ENCODE results near the gene STPG2.
"Not testable (repeated sequence)": the region's sequence is repeated elsewhere in the genome, so short reads cannot be mapped to it uniquely, and the experiment has no call there.

STPG2 gene

DNA sequence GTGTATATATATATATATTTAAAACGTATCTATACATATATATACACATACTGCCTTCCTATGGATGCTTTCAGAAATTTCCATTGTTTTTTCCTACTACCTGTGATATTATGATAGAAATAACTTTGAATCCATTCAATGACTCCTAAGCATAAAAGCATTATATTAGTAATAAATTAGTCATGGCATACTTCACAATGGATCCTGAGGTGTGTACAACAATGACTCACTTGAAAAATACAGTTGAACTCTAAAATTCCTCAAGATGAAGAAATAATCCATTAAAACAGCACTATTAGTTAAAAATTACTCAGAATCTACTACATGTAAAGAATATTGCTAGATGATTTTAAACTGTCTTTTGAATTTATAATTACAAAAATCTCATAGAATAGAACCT is 201.1 kb downstream of the STPG2 start:
- DNase-seq = no peak

DNA sequence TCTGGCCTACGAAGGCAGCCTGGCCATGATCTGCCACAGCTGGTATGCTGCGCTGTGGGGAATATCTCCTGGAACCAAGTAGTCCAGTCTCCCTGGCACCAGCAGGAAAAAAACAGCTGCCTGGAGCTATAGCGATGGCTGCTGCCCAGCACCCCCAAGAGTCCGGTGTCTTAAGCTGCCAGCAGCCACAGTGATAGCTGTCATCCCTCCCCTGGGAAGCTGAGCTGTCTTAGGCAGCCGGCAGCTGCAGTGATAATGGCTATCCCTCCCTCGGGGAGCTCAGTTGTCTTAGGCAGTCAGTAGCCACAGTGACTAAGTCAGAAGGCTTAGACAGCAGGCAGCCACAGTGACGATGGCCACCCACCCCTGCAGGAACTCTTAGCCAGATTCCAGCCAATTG is 205.1 kb downstream of the STPG2 start:
- no peak for DNase-seq

DNA sequence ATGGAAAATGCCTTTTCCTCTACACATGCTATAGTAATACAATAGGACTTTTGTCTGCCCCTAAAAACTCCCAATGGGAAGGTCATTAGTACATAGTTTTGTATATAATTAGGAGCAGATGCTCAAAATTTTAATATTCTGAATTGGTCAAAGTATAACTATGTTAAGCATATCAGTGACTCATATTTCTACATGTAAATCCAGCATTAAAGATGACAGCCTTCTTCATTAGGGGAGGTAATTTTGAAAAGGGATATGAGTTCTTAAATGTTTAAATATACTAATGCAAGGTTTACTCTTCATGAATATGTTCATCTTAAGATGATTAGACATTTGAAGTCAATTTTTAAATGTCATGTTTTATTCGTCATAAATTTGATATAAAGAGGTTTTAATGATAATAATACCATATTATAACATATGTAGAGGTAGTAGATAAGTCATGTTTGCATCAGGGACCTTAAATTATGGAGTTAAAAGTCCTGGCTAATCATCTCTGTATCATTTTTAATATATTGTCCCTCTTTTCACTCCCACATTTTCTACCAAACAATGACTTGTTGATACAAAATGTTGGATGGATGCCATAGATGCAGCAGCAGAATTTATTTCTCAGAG is 218.8 kb downstream of the STPG2 start:
- DNase-seq = no peak

DNA sequence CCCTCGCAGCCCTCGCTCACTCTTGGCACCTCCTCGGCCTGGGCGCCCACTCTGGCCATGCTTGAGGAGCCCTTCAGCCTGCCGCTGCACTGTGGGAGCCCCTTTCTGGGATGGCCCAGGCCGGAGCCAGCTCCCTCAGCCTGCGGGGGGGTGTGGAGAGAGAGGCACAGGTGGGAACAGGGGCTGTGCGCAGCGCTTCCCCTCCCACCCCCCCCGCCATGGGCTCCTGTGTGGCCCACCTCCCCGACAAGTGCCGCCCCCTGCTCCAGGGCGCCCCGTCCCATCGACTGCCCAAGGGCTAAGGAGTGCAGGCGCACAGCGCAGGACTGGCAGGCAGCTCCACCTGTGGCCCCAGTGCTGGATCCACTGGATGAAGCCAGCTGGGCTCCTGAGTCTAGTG is 220.2 kb downstream of the STPG2 start:
- DNase-seq = no peak

DNA sequence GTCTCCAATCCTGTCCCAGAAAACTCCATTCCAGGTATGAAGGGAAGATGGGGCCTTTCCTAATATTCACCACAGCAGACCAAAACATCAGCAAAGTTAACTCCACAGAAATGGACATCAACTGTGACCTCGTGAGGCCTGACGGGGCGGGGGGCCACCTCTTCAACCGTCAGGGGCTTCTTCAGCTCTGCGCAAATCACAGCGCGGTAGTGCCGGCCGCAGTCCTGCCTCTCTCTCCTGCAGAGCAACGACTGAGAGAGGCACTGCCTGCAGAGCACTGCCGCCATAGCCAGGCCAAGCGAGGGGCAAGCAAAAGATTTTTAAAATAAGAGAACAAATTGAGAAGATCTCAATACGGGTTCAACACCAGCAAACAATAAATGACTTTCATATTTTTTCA is 226.2 kb downstream of the STPG2 start:
- DNase-seq = no peak

DNA sequence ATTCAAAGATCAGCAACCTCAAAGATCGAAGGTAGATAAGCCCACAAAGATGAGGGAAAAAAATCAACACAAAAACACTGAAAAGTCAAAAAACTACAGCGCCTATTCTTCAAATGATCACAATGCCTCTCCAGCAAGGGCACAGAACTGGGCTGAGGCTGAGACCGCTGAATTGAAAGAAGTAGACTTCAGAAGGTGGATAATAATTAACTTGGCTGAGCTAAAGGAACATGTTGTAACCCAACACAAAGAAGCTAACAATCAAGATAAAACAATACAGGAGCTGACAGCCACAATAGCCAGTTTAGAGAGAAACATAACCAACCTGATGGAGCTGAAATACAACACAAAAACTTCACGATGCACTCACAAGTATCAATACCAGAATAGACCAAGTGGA is 231.1 kb downstream of the STPG2 start:
- DNase-seq = no peak

DNA sequence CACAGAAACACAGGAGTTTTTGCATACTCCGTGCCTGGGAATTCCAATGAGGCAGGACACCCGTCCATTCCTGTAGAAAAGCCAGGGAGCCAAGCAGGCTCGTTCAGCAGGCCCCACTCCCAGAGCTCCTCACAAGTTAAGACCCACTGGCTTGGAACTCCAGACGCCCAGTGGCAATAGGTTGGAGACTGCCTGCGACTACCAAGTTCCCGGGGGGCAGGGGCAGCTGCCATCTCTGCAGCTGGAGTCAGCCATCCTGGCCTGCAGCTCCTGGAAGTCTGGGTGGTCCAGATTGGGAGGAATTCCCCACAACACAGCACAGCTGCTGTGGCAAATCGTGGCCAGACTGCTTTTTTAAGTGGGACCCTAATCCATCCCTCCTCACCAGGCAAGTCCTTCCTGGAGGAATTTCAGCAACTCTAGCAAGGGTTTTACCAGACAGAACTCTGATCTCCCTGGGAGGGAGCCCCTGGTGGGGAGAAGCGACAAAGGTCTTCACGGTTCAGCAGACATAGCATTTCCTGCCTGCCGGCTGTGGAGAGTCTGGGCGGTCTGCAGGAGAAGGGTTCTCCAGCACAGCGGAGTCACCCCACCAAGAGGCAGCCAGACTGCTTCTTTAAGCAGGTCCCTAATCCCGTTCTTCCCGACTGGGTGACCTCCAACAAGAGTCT is 231.9 kb downstream of the STPG2 start:
- no peak for DNase-seq

DNA sequence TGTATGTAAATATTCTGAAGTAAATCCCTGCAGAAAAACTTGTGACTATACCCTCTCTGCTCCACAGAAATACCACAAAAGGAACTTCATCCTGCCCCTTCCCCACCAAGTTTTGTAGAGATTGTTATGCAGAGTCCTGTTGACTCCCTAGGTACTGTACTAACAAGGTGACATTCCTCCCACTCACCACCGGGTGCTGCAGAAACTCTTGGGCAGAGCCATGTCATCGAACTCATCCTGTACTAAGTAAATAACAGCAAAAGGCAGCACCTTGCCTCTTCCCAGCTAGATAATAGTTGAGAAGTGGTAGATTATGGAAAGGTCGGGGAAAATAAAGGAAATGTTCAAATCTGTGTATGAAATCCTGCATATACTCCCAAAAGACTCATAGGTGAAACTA is 233.3 kb downstream of the STPG2 start:
- no peak for DNase-seq

DNA sequence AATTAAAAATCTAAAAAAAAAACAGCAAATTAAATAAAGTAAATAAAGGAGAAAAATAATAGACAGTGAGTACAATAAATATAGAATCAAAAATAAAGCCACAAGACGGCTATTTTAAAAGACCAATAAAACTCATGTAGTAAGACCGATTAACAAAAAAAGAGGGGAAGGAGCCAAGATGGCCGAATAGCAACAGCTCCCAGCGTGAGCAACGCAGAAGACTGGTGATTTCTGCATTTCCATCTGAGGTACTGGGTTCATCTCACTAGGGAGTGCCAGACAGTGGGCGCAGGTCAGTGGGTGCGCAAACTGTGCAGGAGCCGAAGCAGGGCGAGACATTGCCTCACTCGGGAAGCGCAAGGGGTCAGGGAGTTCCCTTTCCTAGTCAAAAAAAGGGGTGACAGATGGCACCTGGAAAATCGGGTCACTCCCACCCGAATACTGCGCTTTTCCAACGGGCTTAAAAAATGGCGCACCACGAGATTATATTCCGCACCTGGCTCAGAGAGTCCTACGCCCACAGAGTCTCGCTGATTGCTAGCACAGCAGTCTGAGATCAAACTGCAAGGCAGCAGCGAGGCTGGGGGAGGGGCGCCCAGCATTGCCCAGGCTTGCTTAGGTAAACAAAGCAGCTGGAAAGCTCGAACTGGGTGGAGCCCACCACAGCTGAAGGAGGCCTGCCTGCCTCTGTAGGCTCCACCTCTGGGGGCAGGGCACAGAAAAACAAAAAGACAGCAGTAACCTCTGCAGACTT is 239.7 kb downstream of the STPG2 start:
- DNase-seq = not testable (repeated sequence)

DNA sequence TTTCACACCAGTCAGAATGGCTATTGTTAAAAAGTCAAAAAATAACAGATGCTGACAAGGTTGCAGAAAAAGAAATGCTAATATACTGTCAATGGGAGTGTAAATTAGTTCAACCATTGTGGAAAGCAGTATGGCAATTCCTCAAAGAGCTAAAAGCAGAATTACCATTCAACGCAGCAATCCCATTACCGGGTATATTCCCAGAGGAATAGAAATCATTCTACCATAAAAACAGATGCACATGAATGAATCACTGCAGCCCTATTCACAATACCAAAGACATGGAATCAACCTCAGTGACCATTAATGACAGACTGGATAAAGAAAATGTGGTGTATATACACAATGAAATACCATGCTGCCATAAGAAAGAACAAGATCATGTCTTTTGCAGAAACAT is 243.0 kb downstream of the STPG2 start:
- no peak for DNase-seq

DNA sequence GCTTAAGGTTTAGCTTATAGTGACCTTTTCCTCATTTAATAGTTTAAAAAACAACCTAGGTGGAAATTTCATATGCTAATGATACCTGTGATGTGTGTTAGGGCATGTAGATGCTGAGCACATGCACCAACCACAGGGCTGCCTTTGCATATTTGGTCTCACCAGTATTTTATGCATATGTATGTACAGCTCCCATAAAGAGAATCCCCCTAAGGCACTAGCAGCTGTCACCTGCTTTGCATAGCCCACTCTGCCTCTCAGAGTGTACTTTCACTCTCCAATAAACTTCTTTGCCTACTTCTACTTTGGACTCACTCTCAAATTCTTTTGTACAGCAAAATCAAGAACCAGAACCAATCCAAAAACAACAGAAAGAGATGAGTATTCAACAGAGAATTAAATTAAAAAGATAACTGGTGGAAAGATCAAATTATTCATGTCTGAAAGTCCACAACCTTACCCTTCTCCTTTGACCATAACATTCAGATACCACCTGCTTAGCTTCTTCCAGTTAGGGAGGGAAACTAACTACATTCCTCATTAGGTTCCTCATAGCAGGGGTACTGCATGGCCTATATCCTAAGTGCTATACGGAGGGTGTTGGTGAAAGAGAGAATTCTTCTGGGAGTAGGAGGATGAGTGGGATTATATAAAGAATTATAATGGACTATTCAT is 250.5 kb downstream of the STPG2 start:
- DNase-seq = no peak

DNA sequence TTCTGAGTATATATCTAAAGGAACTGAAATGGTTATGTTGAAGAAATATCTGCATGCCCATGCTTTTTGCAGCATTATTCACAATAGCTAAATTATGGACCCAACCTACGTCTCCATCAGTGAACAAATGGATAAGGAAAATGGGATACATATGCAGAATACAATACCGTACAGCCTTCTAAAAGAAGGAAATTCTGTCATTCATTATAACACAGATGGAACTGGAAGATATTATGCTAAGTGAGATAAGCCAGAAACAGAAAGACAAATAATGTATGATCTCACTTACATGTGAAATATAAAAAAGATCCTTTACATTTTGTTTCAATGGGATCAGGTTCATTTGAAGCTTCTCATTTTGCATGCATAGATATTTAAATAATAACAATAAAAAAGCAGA is 263.3 kb downstream of the STPG2 start:
- no peak for DNase-seq

DNA sequence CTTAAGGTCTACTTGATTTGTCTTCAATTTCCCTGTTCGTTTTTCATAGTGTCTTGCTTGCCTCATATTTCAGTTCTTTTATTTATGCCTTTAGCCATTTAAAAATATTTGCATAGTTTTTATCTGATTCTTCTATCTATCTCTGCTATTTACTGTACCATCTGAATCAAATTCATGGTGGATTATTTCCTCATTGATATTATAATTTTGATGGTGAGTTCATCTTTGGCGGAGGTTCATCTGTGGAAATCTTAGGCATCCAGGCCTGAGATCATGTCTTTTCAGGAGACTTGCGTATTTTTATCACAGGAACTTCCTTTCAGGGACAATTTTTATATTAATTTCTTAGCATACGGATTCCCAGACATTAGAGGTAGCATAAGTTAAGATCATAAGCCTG is 275.2 kb downstream of the STPG2 start:
- DNase-seq = no peak

DNA sequence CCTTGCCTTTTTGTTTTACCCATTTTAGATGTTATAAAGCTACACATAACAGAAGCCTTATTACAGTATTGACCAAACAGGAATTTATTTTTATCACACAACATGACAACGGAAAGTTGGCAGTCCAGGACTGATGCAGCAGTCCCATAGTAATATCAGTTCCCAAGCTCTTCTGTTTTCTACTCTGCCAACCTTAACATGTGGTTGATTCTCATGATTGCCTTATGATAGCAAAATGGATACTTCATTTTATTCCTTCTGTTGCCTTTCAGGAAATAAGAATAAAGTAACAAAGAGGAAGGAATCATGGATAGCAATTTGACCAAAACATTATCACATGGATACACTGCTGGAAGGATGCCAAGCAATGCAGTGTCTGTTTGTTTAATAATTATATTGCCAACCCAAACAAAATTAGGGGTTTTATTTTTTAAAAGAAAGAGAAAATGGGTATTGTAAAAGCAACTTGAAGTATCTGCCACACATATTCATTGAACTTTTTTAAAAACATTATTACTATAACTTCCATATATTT is 275.7 kb downstream of the STPG2 start:
- DNase-seq = no peak

DNA sequence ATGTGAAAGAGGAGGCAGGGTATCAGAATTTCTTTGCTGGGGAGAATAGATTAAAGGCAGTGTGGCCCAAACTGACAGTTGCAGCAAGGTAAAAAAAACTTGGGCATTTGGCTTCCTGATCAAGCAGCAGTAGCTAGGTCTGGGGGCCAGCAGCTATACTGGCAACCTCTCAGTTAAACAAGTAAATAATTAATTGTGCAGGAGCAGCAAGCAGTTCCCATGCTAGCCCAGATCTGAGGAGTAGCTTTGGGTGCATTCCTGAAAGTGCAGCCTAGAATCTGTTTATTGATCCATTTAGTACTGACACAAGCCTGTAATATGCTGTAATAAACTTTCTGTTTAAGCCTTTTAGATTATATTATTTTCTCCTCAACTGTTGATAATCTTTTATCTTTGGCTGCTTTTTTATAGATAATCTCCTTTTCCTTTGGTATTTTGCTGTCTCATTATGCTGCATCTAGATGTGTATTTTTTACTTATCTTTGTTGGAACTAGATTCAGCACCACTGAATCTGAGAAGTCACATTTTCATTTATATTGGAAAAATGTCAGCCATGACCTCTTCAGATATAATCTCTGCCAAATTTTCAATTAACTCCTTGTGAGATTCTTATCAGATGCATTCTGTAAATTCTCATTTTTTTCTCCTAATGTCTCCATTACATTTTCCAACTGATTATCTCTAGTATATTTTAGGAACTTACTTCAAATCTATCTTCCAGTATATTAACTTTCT is 276.3 kb downstream of the STPG2 start:
- no peak for DNase-seq

DNA sequence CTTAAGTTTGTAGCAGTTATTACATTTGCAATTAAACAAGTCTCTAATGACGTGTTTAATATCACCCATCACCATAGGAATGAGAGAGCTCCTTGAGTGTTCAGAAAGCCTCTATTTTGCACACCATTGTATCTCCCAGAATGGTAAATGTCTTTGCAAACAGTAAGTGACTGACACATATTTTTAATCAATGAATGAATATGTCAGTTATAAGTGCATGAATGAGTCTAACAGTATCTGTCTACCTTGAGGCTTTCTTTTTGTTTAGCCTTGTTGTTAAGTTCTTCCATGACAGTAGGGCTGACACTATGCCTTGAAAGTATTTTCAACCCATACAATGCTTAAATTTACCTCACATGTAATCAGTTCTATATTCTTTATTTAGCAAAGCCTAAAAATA is 292.2 kb downstream of the STPG2 start:
- DNase-seq = no peak

DNA sequence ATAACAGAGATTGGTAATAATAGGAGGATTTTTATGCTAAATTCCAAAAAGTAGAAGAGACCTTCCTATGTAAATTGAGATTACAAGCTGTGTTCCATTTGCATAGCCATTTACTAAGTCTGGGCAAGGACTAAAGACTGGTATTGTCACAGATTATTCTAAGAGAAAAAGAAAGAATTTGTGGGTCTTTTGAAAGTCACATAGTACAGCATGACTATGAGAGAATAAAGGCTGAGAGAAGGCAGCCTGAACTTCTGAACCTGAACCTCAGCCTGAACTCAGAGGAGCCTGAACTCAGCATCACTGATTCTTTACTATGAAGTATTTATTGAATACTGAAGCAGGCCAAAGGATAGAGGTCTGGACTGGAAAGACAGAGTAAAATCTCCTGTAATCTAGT is 297.5 kb downstream of the STPG2 start:
- DNase-seq = no peak

DNA sequence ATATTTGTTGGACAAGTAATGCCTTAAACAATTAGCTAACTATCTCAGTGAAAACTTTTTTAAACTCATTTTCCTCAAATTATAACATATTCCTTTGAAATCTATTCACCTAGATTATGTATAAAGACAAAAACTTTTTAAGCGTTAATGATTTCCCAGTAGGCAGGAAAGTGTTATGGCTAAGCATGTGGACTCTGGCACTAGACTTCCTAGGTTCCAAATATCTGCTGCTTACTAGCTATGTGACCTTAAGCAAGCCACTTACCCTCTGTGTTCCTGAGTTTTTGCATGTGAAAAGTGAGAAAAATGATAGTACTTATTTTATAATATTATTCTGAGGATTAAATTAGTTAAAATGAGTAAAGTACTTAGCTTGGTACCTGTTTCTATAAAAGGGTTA is 301.8 kb downstream of the STPG2 start:
- DNase-seq = no peak

DNA sequence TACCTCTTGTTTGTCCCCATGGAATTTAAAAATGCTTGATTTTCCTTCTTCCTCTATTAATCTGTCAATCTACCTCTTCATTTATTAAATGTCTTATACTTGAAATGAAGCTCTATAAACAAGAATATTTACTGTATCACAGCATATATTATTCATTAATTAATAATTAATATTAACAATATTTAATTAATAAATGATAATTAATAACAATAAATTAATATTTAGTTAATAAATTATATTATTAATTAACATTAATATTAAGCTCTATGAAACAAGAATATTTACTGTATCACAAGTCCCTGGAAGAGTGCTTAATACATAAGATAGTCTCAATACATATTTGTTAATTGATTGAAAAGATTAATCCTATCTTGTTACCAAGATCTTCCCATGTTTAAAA is 306.6 kb downstream of the STPG2 start:
- DNase-seq = no peak

DNA sequence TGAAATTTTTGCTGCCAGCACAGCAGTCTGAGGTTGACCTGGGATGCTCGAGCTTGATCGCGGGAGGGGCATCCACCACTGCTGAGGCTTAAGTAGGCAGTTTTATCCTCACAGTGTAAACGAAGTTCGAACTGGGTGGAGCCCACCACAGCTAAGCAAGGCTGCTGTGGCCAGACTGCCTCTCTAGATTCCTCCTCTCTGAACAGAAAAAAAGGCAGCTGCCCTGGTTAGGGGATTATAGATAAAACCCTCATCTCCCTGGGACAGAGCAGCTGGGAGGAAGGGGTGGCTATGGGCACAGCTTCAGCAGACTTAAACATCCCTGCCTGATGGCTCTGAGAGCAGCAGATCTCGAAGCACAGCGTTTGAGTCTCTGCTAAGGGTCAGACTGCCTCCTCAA is 314.6 kb downstream of the STPG2 start:
- DNase-seq = no peak

DNA sequence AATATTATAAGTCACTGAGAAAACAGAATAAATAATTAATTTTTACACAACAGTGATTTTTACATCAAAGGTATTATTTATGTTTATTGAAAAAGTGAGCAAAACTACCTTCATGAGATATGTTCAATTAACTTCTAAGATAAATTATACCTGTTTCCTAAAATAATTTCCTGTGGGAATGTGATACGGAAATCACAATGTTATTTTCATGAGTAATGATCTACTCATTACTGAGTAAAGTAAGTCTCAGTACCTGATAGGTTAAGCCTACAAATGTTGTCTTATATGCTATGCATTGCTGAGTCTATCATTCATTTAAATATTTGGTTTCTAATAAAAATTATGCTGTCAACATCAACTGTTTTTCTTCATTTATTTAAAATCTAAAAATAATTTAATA is 324.0 kb downstream of the STPG2 start:
- no peak for DNase-seq

DNA sequence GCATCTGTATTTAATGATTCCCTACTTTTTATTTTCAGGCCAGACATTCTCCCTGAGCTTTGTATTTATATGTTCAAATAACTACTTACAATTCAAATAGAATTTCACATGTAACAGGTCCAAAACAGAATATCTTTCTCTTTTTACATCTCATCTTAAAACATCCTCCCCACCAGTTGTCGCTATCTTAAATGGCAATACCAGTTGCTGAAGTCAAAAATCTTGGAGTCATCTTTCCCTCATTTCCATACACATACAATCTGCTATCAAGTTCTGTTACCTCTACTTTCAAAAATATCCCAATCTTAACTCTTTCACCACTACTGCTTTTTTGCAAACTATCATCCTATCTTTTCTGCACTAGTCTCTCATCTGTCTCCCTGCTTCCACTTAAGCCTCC is 330.5 kb downstream of the STPG2 start:
- DNase-seq = no peak
